ENCODE measurements around the gene CREB5.
"Not testable (repeated sequence)": the region's sequence is repeated elsewhere in the genome, so short reads cannot be mapped to it uniquely, and the experiment has no call there.

The CREB5 gene

GRCh38 chr7:28784171-28784902 lies 372.0 kb downstream of the CREB5 start:
- no peaks in the 10 kb centered on the region for H3K36me3 ChIP-seq (ENCODE audit: low read depth)
- H3K27ac ChIP-seq (ENCODE audit: poor library complexity, severe bottlenecking), result no peak overlapping the region
- TF ChIP-seq, protein P1, sequence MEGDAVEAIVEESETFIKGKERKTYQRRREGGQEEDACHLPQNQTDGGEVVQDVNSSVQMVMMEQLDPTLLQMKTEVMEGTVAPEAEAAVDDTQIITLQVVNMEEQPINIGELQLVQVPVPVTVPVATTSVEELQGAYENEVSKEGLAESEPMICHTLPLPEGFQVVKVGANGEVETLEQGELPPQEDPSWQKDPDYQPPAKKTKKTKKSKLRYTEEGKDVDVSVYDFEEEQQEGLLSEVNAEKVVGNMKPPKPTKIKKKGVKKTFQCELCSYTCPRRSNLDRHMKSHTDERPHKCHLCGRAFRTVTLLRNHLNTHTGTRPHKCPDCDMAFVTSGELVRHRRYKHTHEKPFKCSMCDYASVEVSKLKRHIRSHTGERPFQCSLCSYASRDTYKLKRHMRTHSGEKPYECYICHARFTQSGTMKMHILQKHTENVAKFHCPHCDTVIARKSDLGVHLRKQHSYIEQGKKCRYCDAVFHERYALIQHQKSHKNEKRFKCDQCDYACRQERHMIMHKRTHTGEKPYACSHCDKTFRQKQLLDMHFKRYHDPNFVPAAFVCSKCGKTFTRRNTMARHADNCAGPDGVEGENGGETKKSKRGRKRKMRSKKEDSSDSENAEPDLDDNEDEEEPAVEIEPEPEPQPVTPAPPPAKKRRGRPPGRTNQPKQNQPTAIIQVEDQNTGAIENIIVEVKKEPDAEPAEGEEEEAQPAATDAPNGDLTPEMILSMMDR (IDR thresholded peaks at IDR 0.05; ENCODE audit: poor library complexity, severe bottlenecking), result no peak
- DNase-seq (ENCODE audit: low spot score) (no peak), ATAC-seq (ENCODE audit: low read depth) (no peak)
- H3K9me3 ChIP-seq (ENCODE audit: severe bottlenecking), result no peaks in the 10 kb centered on the region
- H3K27me3 ChIP-seq (ENCODE audit: insufficient read depth, poor library complexity, severe bottlenecking), result no peaks in the 10 kb centered on the region
- no peak overlapping the region for H3K4me3 ChIP-seq (ENCODE audit: severe bottlenecking)
- no peaks in the 10 kb centered on the region for H3K4me1 ChIP-seq (ENCODE audit: insufficient read depth, poor library complexity, severe bottlenecking)

DNA sequence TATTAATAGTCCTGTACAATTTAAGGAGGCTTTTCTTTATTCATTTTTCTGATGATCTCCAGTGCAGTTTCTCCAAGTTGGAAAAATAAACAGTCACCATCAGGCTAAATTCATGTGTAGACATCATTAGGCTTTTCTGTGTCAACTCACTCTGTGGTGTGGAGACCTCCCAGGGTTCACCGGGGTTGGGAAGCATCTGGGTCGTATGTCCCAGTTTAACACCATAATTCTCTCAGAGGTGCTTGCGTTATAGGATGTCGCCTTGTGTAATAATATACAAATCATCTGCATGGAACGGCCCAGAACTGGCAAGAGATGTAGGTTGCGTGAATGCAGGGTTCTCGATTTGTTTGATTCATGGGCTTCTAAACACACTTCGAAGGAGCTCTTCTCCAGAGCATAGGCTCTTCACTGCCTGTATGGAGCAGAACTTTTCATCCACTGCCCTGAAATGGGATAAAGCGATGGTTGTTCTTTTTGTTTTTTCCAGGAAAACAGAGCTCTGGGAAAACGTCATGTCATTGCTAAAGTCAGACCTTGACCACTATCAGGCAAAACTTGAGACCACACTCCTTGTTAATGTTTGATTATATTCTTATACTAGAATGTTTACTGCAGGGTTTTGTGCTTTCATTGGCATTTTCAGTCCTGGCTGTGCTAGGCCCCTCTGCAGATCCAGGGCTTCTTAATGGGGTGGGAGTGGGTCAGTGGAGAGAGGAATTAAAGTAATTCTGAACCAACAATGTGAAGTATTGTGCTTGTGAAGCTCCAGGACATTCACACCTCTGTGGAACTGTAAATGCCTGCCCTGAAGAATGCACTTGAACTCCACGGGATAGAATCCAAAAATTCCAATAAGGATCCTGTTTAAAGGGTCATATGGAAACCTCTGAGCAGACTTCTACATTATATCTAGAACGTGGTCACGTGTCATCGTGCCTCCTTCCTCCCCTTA lies 373.0 kb downstream of the CREB5 start:
- ATAC-seq (ENCODE audit: low read depth), result no peak
- no peak for DNase-seq (ENCODE audit: low spot score)
- no peaks in the 10 kb centered on the region for H3K27me3 ChIP-seq (ENCODE audit: insufficient read depth, poor library complexity, severe bottlenecking)
- H3K4me1 ChIP-seq (ENCODE audit: insufficient read depth, poor library complexity, severe bottlenecking), result no peaks in the 10 kb centered on the region
- no peaks in the 10 kb centered on the region for H3K9me3 ChIP-seq (ENCODE audit: severe bottlenecking)
- TF ChIP-seq, protein P1 (IDR thresholded peaks at IDR 0.05; ENCODE audit: poor library complexity, severe bottlenecking), result no peak
- H3K27ac ChIP-seq (ENCODE audit: poor library complexity, severe bottlenecking), result no peak overlapping the region
- no peaks in the 10 kb centered on the region for H3K36me3 ChIP-seq (ENCODE audit: low read depth)
- H3K4me3 ChIP-seq (ENCODE audit: severe bottlenecking), result no peak overlapping the region

- H3K9me3 ChIP-seq (ENCODE audit: severe bottlenecking); DNase-seq (ENCODE audit: low spot score); H3K4me1 ChIP-seq (ENCODE audit: insufficient read depth, poor library complexity, severe bottlenecking); H3K27me3 ChIP-seq (ENCODE audit: insufficient read depth, poor library complexity, severe bottlenecking); ATAC-seq (ENCODE audit: low read depth); H3K27ac ChIP-seq (ENCODE audit: poor library complexity, severe bottlenecking); H3K36me3 ChIP-seq (ENCODE audit: low read depth); H3K4me3 ChIP-seq (ENCODE audit: severe bottlenecking): not testable (repeated sequence)
These were observed 373.8 kb downstream of the CREB5 start for GRCh38 chr7:28786156-28786555.

DNA sequence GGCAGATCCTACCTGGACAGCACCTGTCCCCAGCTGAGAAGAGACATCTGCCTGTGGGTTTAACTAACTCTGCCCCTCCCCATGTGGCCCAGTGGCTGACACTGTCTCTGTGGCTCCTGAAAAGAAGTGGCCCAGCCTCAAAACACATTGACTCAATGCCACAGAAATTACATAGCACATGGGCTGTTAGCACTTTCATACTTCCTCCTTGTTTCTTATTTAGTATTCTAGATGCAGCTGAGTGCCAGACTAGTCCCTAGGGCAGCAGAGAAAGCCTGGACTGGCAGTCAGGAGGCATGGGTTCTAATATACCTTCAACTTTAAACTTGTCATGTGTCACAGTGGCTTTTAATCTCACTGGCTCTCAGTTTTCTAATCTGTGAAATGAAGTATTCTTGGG lies 374.8 kb downstream of the CREB5 start:
- TF ChIP-seq, protein P1 (IDR thresholded peaks at IDR 0.05; ENCODE audit: poor library complexity, severe bottlenecking), result no peak
- no peaks in the 10 kb centered on the region for H3K36me3 ChIP-seq (ENCODE audit: low read depth)
- ATAC-seq (ENCODE audit: low read depth) (no peak), DNase-seq (ENCODE audit: low spot score) (no peak)
- no peak overlapping the region for H3K27ac ChIP-seq (ENCODE audit: poor library complexity, severe bottlenecking)
- H3K4me1 ChIP-seq (ENCODE audit: insufficient read depth, poor library complexity, severe bottlenecking), result no peaks in the 10 kb centered on the region
- H3K9me3 ChIP-seq (ENCODE audit: severe bottlenecking), result no peaks in the 10 kb centered on the region
- H3K27me3 ChIP-seq (ENCODE audit: insufficient read depth, poor library complexity, severe bottlenecking), result no peaks in the 10 kb centered on the region
- no peak overlapping the region for H3K4me3 ChIP-seq (ENCODE audit: severe bottlenecking)

GRCh38 chr7:28790467-28790866 lies 378.1 kb downstream of the CREB5 start:
- no peaks in the 10 kb centered on the region for H3K4me1 ChIP-seq (ENCODE audit: insufficient read depth, poor library complexity, severe bottlenecking)

More at GRCh38 chr7:28790467-28790866, 378.1 kb downstream of the CREB5 start:
- no peaks in the 10 kb centered on the region for H3K36me3 ChIP-seq (ENCODE audit: low read depth)
- H3K4me3 ChIP-seq (ENCODE audit: severe bottlenecking), result no peak overlapping the region
- TF ChIP-seq, protein P1 (IDR thresholded peaks at IDR 0.05; ENCODE audit: poor library complexity, severe bottlenecking), result no peak
- no peaks in the 10 kb centered on the region for H3K9me3 ChIP-seq (ENCODE audit: severe bottlenecking)
- H3K27ac ChIP-seq (ENCODE audit: poor library complexity, severe bottlenecking), result no peak overlapping the region
- DNase-seq (ENCODE audit: low spot score) (no peak), ATAC-seq (ENCODE audit: low read depth) (no peak)
- H3K27me3 ChIP-seq (ENCODE audit: insufficient read depth, poor library complexity, severe bottlenecking), result no peaks in the 10 kb centered on the region

Data from RWPE2 (cell line).